Spleen (tissue), 11 donors: ENCODE results near the gene ADGRB2. TPM values are rescaled to one million over a fixed set of nuclear protein-coding genes. Genes with fewer than 3 reads are reported as not detected.

Experiments
- DNase-seq: peaks from one replicate; pipeline ENCODE4 v3.0.0-alpha.2; 2020
- H3K27ac ChIP-seq, 8 donors: fragments of 200-600 bp; sonication (generic) in 7 of 8; 1 replicate in 4 of 8; 2 replicates in 4 of 8; pipeline versions ENCODE4 v1.5.0 to v1.8.0; 2016 to 2021; ENCODE audit warnings: inconsistent platforms in 4 of 8, mild to moderate bottlenecking in 4 of 8, moderate library complexity in 1 of 8
- H3K27me3 ChIP-seq, 7 donors: fragments of 200-600 bp; sonication (generic) in 6 of 7; replicated peaks in 1 of 7; 1 replicate in 4 of 7; 2 replicates in 3 of 7; pipeline versions ENCODE4 v1.5.0 to v1.8.0; 2016 to 2021; ENCODE audit warnings: inconsistent platforms in 3 of 7, mild to moderate bottlenecking in 1 of 7
- H3K36me3 ChIP-seq, 6 donors: fragments of 200-600 bp; sonication (generic) in 5 of 6; 1 replicate in 4 of 6; 2 replicates in 2 of 6; pipeline versions ENCODE4 v1.5.0 to v1.8.0; 2016 to 2021; ENCODE audit warnings: inconsistent platforms in 2 of 6
- H3K4me1 ChIP-seq, 6 donors: fragments of 200-600 bp; sonication (generic) in 5 of 6; 1 replicate in 3 of 6; 2 replicates in 3 of 6; pipeline versions ENCODE4 v1.5.0 to v1.8.0; 2016 to 2021; ENCODE audit warnings: inconsistent platforms in 3 of 6
- H3K4me3 ChIP-seq, 8 donors: fragments of 200-600 bp; sonication (generic) in 7 of 8; 1 replicate in 4 of 8; 2 replicates in 4 of 8; pipeline versions ENCODE4 v1.5.0 to v1.8.0; 2016 to 2021; ENCODE audit warnings: inconsistent platforms in 4 of 8, mild to moderate bottlenecking in 4 of 8, moderate library complexity in 2 of 8
- H3K9me3 ChIP-seq, 8 donors: fragments of 200-600 bp; sonication (generic) in 7 of 8; 1 replicate in 4 of 8; 2 replicates in 4 of 8; pipeline versions ENCODE4 v1.5.0 to v1.8.0; 2016 to 2021; ENCODE audit warnings: inconsistent platforms in 4 of 8
- CTCF ChIP-seq, 11 experiments: fragments of 200-600 bp in 7 of 11; fragments of 450-650 bp in 4 of 11; sonication (generic) in 4 of 11; IDR thresholded peaks in 8 of 11; conservative IDR thresholded peaks in 3 of 11; 1 replicate in 7 of 11; 2 replicates in 4 of 11; pipeline versions ENCODE4 v1.4.0 to v1.8.0; 2016 to 2021; ENCODE audit warnings: antibody characterized with exemption in 11 of 11, inconsistent platforms in 4 of 11, mild to moderate bottlenecking in 1 of 11
- POLR2A ChIP-seq, 3 donors: fragments of 450-650 bp; IDR thresholded peaks; one replicate each; pipeline ENCODE4 v1.5.1; 2017; ENCODE audit warnings: antibody characterized with exemption in 3 of 3, mild to moderate bottlenecking in 1 of 3
- POLR2AphosphoS5 ChIP-seq, 3 donors: sonication (generic); formaldehyde crosslinking; IDR thresholded peaks; one replicate each; pipeline ENCODE4 v1.5.1; 2017; ENCODE audit warnings: antibody characterized with exemption in 3 of 3
- WGBS, 5 donors: extraction: QIAGEN DNeasy Blood & Tissue Kit in 3 of 5; methylation state at CpG; one replicate each; pipeline versions ENCODE4 v1.1.5 to v1.1.7; 2013 to 2018; 5-methylcytosine and 5-hydroxymethylcytosine counted together
- intact Hi-C: fragments of 100-400 bp; cut with DNase I; formaldehyde crosslinking; loops from one replicate; pipeline ENCODE4 v1.15.0; 2023; ENCODE audit warnings: low total_unique reads
- microRNA-seq, 3 donors: library from miRNA; unstranded; fragments of <30 nt; microRNA quantifications; one replicate each; pipeline versions ENCODE4 to v1.1.0, GENCODE V29; 2019 to 2020
- polyA plus RNA-seq, 3 donors: library from polyadenylated mRNA; stranded (reverse); fragments of 200-250 nt; gene quantifications; one replicate each; pipeline ENCODE4 v1.2.1, GENCODE V29; 2013
- small RNA-seq, 4 donors: library from RNA; depleted of rRNA; stranded (forward); fragments of <200 nt; gene quantifications; one replicate each; pipeline ENCODE3, GENCODE V24; 2016
- total RNA-seq, 7 donors: library from RNA; depleted of rRNA in 3 of 7; stranded (reverse); fragments of >200 nt in 3 of 7; fragmentation: NEBNext Ultra II Directional in 4 of 7; extraction: Animal tissue kit (Norgen Biotek cat#: 25700) in 4 of 7; gene quantifications; one replicate each; pipeline versions ENCODE4 v1.1.0 to v1.2.1, GENCODE V29; 2016 to 2021
- donor health status: healthy with polysubstance abuse.
- donor health status: DM: no; HTN: no; CAD: no; lungs with moderate emphysema.
- donor health status: DM: no; HTN: no; CAD: no.
- donor health status: Bipolar disorder and iron deficiency.
- donor health status: healthy.
- donor health status: DM: no; HTN: no; CAD: no.
- donor health status: DM: yes; HTN: yes; CAD: no.

The ADGRB2 gene
- total and polyA plus RNA-seq, 10 donors = 0.52 to 5.1 (median 1.5) TPM

- intact Hi-C loops = no loop called here
- DNase-seq = no peak
- Histone ChIP-seq H3K4me1 (no peaks in the 10 kb centered on the region), H3K4me3 (no peak overlapping the region), H3K27me3 (peaks cover 0 to 23% (median 0%) of the 10 kb centered on the region in 7 donors), H3K9me3 (no peaks in the 10 kb centered on the region), H3K36me3 (no peaks in the 10 kb centered on the region), H3K27ac (no peak overlapping the region)
- WGBS, 5 donors = 40 to 48% (median 44%) methylated on average over 2 of the region's 2 CpGs
- TF ChIP-seq POLR2A (IDR thresholded peaks at IDR 0.05) (no peak), POLR2AphosphoS5 (IDR thresholded peaks at IDR 0.05) (no peak), CTCF (IDR thresholded peaks at IDR 0.05 in 8 of 11, conservative IDR thresholded peaks at IDR 0.05 in 3 of 11) (no peak)
Measured at GRCh38 chr1:31679091-31679490, 85.0 kb downstream of the ADGRB2 start.

GRCh38 chr1:31678681-31679080, 85.5 kb downstream of the ADGRB2 start:
- no peak for DNase-seq
- 85 to 94% (median 93%) methylated on average over 4 of the region's 4 CpGs for WGBS, 5 donors

GRCh38 chr1:31677949-31678348, 86.2 kb downstream of the ADGRB2 start:
- intact Hi-C loops = no loop called here
- no peak overlapping the region for H3K4me3 ChIP-seq
- DNase-seq = no peak
- no peaks in the 10 kb centered on the region for H3K4me1 ChIP-seq
- H3K27me3 ChIP-seq = peaks cover 0 to 17% (median 0%) of the 10 kb centered on the region in 7 donors
- TF ChIP-seq POLR2AphosphoS5 (IDR thresholded peaks at IDR 0.05) (no peak), POLR2A (IDR thresholded peaks at IDR 0.05) (no peak), CTCF (IDR thresholded peaks at IDR 0.05 in 8 of 11, conservative IDR thresholded peaks at IDR 0.05 in 3 of 11) (no peak)
- no peaks in the 10 kb centered on the region for H3K9me3 ChIP-seq
- no peak overlapping the region for H3K27ac ChIP-seq
- H3K36me3 ChIP-seq = no peaks in the 10 kb centered on the region
- 64 to 77% (median 67%) methylated on average over 6 of the region's 6 CpGs for WGBS, 5 donors

More at GRCh38 chr1:31678681-31679080, 85.5 kb downstream of the ADGRB2 start:
- intact Hi-C loops = no loop called here
- Histone ChIP-seq H3K27ac (no peak overlapping the region), H3K27me3 (peaks cover 0 to 19% (median 0%) of the 10 kb centered on the region in 7 donors), H3K36me3 (no peaks in the 10 kb centered on the region), H3K9me3 (no peaks in the 10 kb centered on the region), H3K4me1 (no peaks in the 10 kb centered on the region), H3K4me3 (no peak overlapping the region)
- no peak for TF ChIP-seq CTCF (IDR thresholded peaks at IDR 0.05 in 8 of 11, conservative IDR thresholded peaks at IDR 0.05 in 3 of 11)
- no peak for TF ChIP-seq POLR2A (IDR thresholded peaks at IDR 0.05)
- TF ChIP-seq POLR2AphosphoS5 (IDR thresholded peaks at IDR 0.05) = no peak

GRCh38 chr1:31677401-31677800, 86.7 kb downstream of the ADGRB2 start:
- no peak for DNase-seq
- WGBS, 5 donors = 43 to 99% (median 80%) methylated on average over 2 to 3 of the region's 3 CpGs
- Histone ChIP-seq H3K27me3 (peaks cover 0 to 17% (median 0%) of the 10 kb centered on the region in 7 donors), H3K4me1 (no peaks in the 10 kb centered on the region), H3K27ac (no peak overlapping the region), H3K36me3 (no peaks in the 10 kb centered on the region), H3K9me3 (no peaks in the 10 kb centered on the region), H3K4me3 (no peak overlapping the region)
- intact Hi-C loops = no loop called here
- TF ChIP-seq POLR2A (IDR thresholded peaks at IDR 0.05) (no peak), POLR2AphosphoS5 (IDR thresholded peaks at IDR 0.05) (no peak), CTCF (IDR thresholded peaks at IDR 0.05 in 8 of 11, conservative IDR thresholded peaks at IDR 0.05 in 3 of 11) (no peak)

Small RNA genes within 50 kb of the gene (microRNA-seq; reads per million reads assigned to microRNA genes)
- gene MIR4254 = 0 to 0.57 (median 0) reads per million in 3 donors

Small RNA genes within 50 kb of the gene (small RNA-seq; reads per million reads assigned to genes)
- gene MIR4254 = 0 reads per million in 4 donors

Other genes with a start within 250 kb of the ADGRB2 start
- 100 to 1,000 TPM; 124 to 393 (median 243) TPM for gene TINAGL1, start 187.8 kb downstream of the ADGRB2 start, total RNA-seq
- 10 to 100 TPM; 18.5 to 98.9 (median 38.0) TPM for gene TINAGL1, start 187.8 kb downstream of the ADGRB2 start, polyA plus RNA-seq
- gene HCRTR1, start 146.7 kb downstream of the ADGRB2 start, total RNA-seq = not detected
- under 1 TPM in 1 of 3 donors, not detected in 2; 0.06 TPM for gene HCRTR1, start 146.7 kb downstream of the ADGRB2 start, polyA plus RNA-seq
- 10 to 100 TPM; 48.2 to 73.4 (median 54.5) TPM for gene PEF1, start 119.5 kb downstream of the ADGRB2 start, total RNA-seq
- 10 to 100 TPM; 46.5 to 70.4 (median 60.8) TPM for gene PEF1, start 119.5 kb downstream of the ADGRB2 start, polyA plus RNA-seq
- gene COL16A1, start 60.3 kb downstream of the ADGRB2 start, total RNA-seq = 10 to 100 TPM in 5 of 7 donors, 1 to 10 TPM in 2; 4.7 to 22.0 (median 12.4) TPM
- gene COL16A1, start 60.3 kb downstream of the ADGRB2 start, polyA plus RNA-seq = 10 to 100 TPM in 2 of 3 donors, 1 to 10 TPM in 1; 9.5 to 25.6 (median 14.4) TPM
- 1 to 10 TPM; 1.2 to 5.0 (median 4.1) TPM for gene SPOCD1, start 51.7 kb upstream of the ADGRB2 start, total RNA-seq
- 1 to 10 TPM in 2 of 3 donors, under 1 TPM in 1; 0.74 to 2.0 (median 1.4) TPM for gene SPOCD1, start 51.7 kb upstream of the ADGRB2 start, polyA plus RNA-seq
- gene PTP4A2, start 174.0 kb upstream of the ADGRB2 start, total RNA-seq = 100 to 1,000 TPM; 201 to 300 (median 254) TPM
- gene PTP4A2, start 174.0 kb upstream of the ADGRB2 start, polyA plus RNA-seq = 100 to 1,000 TPM in 1 of 3 donors, 10 to 100 TPM in 2; 72.9 to 111 (median 94.2) TPM
- 100 to 1,000 TPM in 3 of 7 donors, 10 to 100 TPM in 4; 69.9 to 109 (median 97.9) TPM for gene KHDRBS1, start 249.5 kb upstream of the ADGRB2 start, total RNA-seq
- 10 to 100 TPM; 63.8 to 80.6 (median 74.5) TPM for gene KHDRBS1, start 249.5 kb upstream of the ADGRB2 start, polyA plus RNA-seq